Amniotic epithelial cell (primary cell): ENCODE data around the gene CNTN2.

ENCODE experiments used
- DNase-seq: peaks from one replicate; pipeline ENCODE4 v3.0.0-alpha.2; 2010; ENCODE audit warnings: low read depth

CNTN2 gene

GRCh38 chr1:205024679-205025078, 18.3 kb upstream of the CNTN2 start:
- no peak for DNase-seq

- DNase-seq: no peak
Measured at GRCh38 chr1:205025239-205025638, 17.8 kb upstream of the CNTN2 start.

GRCh38 chr1:205026181-205026580, 16.8 kb upstream of the CNTN2 start:
- no peak for DNase-seq

- no peak for DNase-seq
Measured at GRCh38 chr1:205028390-205028789, 14.6 kb upstream of the CNTN2 start.

- no peak for DNase-seq
Measured at GRCh38 chr1:205028924-205029323, 14.1 kb upstream of the CNTN2 start.

- no peak for DNase-seq
Measured at GRCh38 chr1:205030241-205030640, 12.8 kb upstream of the CNTN2 start.

- DNase-seq: no peak
Measured at GRCh38 chr1:205030896-205031295, 12.1 kb upstream of the CNTN2 start.

- no peak for DNase-seq
Measured at GRCh38 chr1:205032508-205032907, 10.5 kb upstream of the CNTN2 start.

DNA sequence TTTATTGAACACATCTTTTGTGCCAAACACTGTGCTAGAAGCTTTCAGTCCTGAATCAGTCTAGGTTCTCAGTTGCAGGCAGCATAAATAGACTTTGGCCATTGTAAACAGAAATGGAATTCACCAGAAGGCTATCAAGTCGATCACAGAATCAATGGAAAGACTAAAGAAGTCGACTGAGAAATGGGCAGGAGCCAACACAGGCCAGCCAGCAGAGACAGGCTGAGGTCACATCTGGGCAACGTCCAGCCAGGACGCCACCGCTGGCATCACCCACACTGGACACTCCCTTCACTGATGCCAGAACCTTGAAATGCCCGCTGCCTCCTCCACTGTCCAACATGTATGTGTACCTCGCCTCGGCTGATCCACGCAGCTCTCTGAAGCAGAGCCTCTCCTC, 5.5 kb upstream of the CNTN2 start:
- no peak for DNase-seq

- DNase-seq: no peak
Measured at GRCh38 chr1:205038132-205038786, 4.8 kb upstream of the CNTN2 start.

- DNase-seq: no peak
Measured at GRCh38 chr1:205041001-205041715, 1.9 kb upstream of the CNTN2 start.

DNA sequence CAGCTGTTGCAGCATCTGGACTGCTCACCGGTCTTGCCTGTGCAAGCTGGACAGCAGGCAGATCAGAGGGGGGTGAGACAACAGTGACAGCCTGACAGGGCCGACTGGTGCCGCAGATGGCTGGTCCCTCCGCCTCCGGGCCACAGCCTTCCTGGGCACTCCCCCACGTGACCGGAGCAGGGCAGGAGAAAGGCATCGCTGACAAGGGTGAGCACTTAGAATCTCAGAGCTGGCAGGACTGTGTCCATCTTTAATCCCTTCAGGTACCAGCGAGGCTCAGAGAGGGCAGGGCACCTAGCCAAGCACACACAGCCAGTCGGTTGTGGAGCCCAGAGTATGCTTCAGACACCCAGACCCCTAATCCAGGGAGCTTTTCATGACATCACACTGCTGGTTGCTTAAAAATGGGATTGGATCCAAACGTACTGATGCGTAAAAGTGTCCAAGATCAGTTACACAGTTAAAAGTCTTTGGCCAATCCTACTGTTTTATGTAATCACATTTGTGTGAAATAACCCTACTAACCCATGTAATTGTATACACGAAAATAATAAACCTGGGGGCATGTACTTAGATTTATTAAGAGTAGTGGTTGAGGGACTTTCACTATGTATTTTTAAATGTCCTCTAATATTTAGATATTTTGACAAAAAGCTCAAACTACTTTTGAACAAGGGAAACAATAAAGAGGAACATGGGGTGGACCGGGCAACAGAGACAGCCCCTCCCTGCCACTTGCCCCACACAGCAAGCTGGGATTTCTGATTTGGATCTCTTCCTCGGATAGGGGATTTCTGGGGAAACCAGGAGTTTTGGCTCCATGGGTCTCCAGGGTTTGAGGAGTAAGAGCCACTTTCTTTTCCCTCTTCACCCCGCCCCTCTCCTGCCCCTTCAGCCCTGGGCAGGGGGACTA, 758 bp upstream of the CNTN2 start:
- no peak for DNase-seq

DNA sequence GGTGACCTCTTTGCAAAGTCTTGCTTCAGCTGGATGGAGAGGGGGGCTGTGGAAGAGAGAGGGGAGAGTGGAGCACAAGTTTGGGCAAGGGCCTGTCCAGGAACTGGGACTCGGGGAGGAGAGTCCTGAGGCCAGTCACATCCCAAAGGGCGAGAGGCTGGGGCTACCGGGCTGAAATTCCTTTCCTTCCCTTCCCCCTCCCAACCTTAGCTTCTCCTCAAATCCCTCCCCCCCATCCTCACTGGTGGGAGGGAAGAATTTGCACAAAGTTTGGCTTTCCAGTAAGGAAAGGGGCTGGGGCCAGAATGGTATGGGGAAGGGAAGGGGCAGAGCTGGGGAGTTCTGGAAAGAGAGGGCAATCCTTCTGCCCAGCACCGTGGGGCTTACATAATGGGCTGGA, 854 bp downstream of the CNTN2 start:
- no peak for DNase-seq

DNA sequence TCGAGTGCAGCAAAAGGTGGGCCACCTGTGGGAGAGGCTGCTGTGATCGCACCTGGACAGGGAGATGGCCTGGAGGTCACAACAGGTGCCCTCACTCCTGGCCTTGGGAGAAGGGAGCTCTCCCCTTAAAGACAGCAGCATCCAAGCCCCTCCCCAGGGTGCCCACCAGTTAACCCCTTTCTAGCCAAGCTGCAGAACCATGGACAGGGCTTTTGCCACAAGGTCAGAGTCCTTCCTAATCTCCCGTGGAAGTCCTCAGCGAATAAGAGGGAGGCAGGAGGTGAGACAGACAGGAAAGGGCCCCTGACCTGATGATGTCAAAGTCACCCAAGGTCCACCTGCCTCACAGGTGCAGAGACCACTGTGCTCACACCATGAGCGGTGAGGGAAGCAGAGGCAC, 1.7 kb downstream of the CNTN2 start:
- no peak for DNase-seq

DNA sequence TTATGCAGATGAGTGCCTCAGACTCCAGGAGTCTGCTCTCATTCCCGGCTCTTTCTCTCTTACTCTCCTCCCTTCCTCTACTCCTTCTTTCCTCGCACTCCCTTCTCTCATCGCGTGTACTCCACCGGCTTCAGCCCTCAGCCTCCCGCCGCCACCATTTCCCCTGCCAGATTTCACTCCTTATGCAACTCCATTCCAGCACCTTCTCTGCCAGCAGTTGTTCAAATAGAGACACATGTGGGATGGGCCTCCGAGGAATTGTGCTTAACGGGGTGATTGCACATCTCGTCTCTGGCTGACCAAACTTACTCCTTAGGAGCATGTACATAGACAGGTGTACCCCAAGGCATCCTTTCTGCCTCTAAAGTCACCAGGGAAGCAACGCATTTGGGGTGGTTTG, 2.1 kb downstream of the CNTN2 start:
- no peak for DNase-seq

GRCh38 chr1:205046870-205047269, 3.9 kb downstream of the CNTN2 start:
- DNase-seq: no peak

DNA sequence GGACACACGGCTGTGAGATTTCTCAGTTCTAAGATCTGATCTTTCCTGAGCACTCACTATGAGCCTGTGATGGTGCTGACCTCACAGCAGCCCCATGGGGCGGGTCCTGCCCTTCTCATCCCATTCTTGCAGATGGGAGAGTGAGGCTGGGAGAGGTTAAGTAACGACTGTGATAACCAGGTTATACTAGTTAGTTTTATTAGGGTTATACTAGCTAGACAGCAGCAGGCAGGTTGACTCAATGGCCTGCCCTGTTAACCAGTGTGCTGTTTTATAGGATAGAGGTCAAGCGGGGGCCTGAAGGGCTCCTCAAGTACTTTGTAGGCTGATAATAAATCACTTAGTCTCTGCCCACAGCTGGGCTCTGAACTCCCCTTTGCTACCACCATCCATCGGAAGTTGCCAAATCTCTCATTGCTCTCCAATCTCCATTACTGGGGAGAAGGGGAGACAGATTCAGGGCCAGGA, 4.8 kb downstream of the CNTN2 start:
- DNase-seq: no peak

DNA sequence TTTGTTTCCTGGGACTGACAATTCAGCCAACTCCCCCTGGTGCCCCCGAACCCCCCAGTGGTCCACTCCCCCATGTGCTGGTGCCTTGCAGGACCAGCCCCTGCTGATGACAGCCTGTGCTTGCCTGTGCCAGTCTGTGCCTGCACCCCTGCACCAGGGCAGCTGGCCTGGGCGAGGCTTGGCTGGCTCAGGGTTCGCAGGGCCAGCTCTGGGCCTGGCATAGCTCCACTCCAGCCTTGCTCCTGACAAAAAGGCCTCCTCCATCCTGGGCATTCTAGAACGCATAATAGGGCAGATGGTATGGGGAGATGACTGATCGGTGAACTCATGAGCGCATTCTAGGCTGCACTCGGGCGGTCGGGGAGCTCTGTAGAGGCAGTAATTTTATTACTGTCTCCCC, 5.4 kb downstream of the CNTN2 start:
- DNase-seq: no peak

DNA sequence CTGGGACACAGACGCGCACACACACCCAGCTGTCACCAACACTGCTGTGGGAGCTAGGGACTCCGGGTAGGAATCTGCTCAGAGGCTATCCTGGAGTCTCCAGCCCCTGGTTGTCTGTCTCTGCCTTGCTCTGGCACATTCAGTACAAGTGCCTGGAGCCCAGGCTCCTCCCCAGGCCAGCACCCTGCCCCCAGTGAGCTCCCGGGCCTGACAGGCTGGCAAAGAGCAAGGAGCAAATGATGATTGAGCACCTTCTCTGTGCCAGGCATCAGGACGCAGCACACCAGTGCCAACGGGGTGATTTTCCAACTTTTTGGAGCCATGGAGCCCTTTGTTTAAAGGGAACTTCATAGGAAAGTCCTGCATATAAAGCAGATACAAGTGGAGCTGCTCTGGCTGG, 6.5 kb downstream of the CNTN2 start:
- no peak for DNase-seq

- no peak for DNase-seq
Measured at GRCh38 chr1:205052690-205053089, 9.7 kb downstream of the CNTN2 start.

- DNase-seq: no peak
Measured at GRCh38 chr1:205053296-205053695, 10.3 kb downstream of the CNTN2 start.

DNA sequence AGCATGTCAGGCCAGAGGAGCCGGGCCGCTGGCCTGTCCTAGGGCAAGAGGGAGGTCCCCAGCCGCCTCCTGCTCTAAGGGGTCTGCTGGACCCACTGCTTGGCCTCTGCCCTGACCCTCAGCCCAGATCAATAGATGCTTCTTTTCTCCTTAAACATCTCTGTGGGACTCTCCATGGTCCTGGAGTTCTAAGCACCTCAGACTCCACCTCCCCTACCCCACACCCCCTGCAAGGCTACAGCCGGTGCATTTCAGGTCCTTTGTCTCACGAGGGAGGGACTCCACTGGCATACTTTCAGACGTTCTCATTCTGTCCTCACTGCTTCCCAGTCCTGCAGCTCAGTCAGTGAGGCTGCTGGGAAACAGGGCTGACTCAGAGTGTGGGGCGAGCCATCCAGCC, 11.0 kb downstream of the CNTN2 start:
- no peak for DNase-seq

GRCh38 chr1:205056188-205056611, 13.2 kb downstream of the CNTN2 start:
- no peak for DNase-seq
